ENCODE results near the gene AK8.

Gene AK8

GRCh38 chr9:132808645-132809044 is 69.4 kb downstream of the AK8 start:
- Histone ChIP-seq H3K9me3 (ENCODE audit: insufficient read depth, low read depth, low read length) (no peaks in the 10 kb centered on the region), H3K9ac (ENCODE audit: low read depth, low read length, poor library complexity, severe bottlenecking) (no peak overlapping the region), H3K4me3 (ENCODE audit: low read length, poor library complexity, severe bottlenecking) (no peak overlapping the region), H3F3A (ENCODE audit: low read depth) (no peaks in the 10 kb centered on the region), H3K79me2 (ENCODE audit: insufficient read depth, low read length) (no peaks in the 10 kb centered on the region), H3K9me2 (replicated peaks; ENCODE audit: low read depth, low read length) (no peaks in the 10 kb centered on the region), H3K4me1 (ENCODE audit: insufficient read depth, low read length, poor library complexity, severe bottlenecking) (peaks cover 13% of the 10 kb centered on the region), H3K27me3 (ENCODE audit: insufficient read depth, low read length, poor library complexity, severe bottlenecking) (no peaks in the 10 kb centered on the region), H4K20me1 (ENCODE audit: insufficient read depth, low read length, poor library complexity, severe bottlenecking) (no peaks in the 10 kb centered on the region), H2AFZ (ENCODE audit: low read length) (no peak overlapping the region), H3K36me3 (ENCODE audit: insufficient read depth, low read length) (no peaks in the 10 kb centered on the region), H3K4me2 (ENCODE audit: low read depth, low read length, poor library complexity, severe bottlenecking) (no peak overlapping the region)
- TF ChIP-seq, protein P1, sequence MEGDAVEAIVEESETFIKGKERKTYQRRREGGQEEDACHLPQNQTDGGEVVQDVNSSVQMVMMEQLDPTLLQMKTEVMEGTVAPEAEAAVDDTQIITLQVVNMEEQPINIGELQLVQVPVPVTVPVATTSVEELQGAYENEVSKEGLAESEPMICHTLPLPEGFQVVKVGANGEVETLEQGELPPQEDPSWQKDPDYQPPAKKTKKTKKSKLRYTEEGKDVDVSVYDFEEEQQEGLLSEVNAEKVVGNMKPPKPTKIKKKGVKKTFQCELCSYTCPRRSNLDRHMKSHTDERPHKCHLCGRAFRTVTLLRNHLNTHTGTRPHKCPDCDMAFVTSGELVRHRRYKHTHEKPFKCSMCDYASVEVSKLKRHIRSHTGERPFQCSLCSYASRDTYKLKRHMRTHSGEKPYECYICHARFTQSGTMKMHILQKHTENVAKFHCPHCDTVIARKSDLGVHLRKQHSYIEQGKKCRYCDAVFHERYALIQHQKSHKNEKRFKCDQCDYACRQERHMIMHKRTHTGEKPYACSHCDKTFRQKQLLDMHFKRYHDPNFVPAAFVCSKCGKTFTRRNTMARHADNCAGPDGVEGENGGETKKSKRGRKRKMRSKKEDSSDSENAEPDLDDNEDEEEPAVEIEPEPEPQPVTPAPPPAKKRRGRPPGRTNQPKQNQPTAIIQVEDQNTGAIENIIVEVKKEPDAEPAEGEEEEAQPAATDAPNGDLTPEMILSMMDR (conservative IDR thresholded peaks at IDR 0.05; ENCODE audit: low read length): no peak
- no peak for TF ChIP-seq EZH2phosphoT487 (IDR thresholded peaks at IDR 0.05; ENCODE audit: borderline replicate concordance)

DNA sequence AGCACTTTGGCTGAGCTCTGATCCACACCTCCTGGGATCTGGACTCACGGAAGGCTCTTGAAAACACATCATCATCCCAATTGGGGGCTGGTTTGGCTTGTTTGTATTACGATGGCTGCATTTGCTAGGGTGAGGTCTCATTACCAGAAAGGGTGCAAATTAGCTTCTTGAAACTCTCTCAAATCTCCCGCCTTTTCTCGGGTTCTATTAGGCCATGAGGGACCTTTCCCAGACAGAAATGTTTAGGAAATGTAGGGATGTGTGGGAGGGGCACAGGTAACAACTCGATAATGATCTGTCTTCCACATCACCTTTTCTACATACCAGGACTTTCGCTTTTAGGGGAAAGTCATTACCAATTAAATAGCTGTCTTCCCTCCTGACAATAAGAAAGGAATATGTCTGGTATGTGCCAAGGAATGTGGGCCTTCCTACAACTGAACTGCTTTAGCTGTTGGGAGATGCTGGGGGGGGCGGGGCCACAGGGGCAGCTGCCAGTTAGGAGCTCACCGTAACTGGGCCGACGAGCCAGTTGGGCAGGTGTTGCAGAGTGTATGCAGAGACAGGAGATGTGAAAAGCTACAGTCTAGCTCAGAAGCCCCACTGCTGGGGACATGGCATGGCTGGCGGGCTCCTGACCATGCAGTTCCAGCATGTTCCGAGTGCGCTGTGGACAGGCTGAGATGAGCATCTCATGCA is 71.2 kb downstream of the AK8 start:
- no peak overlapping the region for H3K4me3 ChIP-seq (ENCODE audit: low read length, poor library complexity, severe bottlenecking)
- H3F3A ChIP-seq (ENCODE audit: low read depth): no peaks in the 10 kb centered on the region
- H3K9ac ChIP-seq (ENCODE audit: low read depth, low read length, poor library complexity, severe bottlenecking): no peak overlapping the region
- TF ChIP-seq EZH2phosphoT487 (IDR thresholded peaks at IDR 0.05; ENCODE audit: borderline replicate concordance): no peak
- TF ChIP-seq, protein P1 (conservative IDR thresholded peaks at IDR 0.05; ENCODE audit: low read length): no peak
- no peaks in the 10 kb centered on the region for H3K9me2 ChIP-seq (replicated peaks; ENCODE audit: low read depth, low read length)
- H3K27me3 ChIP-seq (ENCODE audit: insufficient read depth, low read length, poor library complexity, severe bottlenecking): no peaks in the 10 kb centered on the region
- no peak overlapping the region for H3K4me2 ChIP-seq (ENCODE audit: low read depth, low read length, poor library complexity, severe bottlenecking)
- H4K20me1 ChIP-seq (ENCODE audit: insufficient read depth, low read length, poor library complexity, severe bottlenecking): no peaks in the 10 kb centered on the region
- no peaks in the 10 kb centered on the region for H3K36me3 ChIP-seq (ENCODE audit: insufficient read depth, low read length)
- H3K4me1 ChIP-seq (ENCODE audit: insufficient read depth, low read length, poor library complexity, severe bottlenecking): peaks cover 13% of the 10 kb centered on the region
- no peak overlapping the region for H2AFZ ChIP-seq (ENCODE audit: low read length)
- no peaks in the 10 kb centered on the region for H3K9me3 ChIP-seq (ENCODE audit: insufficient read depth, low read depth, low read length)
- H3K79me2 ChIP-seq (ENCODE audit: insufficient read depth, low read length): no peaks in the 10 kb centered on the region

GRCh38 chr9:132806306-132806705 is 71.8 kb downstream of the AK8 start:
- H3K9me2 ChIP-seq (replicated peaks; ENCODE audit: low read depth, low read length): no peaks in the 10 kb centered on the region
- H4K20me1 ChIP-seq (ENCODE audit: insufficient read depth, low read length, poor library complexity, severe bottlenecking): no peaks in the 10 kb centered on the region
- H3K4me1 ChIP-seq (ENCODE audit: insufficient read depth, low read length, poor library complexity, severe bottlenecking): peaks cover 13% of the 10 kb centered on the region
- no peaks in the 10 kb centered on the region for H3F3A ChIP-seq (ENCODE audit: low read depth)
- no peaks in the 10 kb centered on the region for H3K79me2 ChIP-seq (ENCODE audit: insufficient read depth, low read length)
- H3K27me3 ChIP-seq (ENCODE audit: insufficient read depth, low read length, poor library complexity, severe bottlenecking): no peaks in the 10 kb centered on the region
- H2AFZ ChIP-seq (ENCODE audit: low read length): no peak overlapping the region
- no peak for TF ChIP-seq EZH2phosphoT487 (IDR thresholded peaks at IDR 0.05; ENCODE audit: borderline replicate concordance)
- TF ChIP-seq, protein P1 (conservative IDR thresholded peaks at IDR 0.05; ENCODE audit: low read length): no peak
- H3K9me3 ChIP-seq (ENCODE audit: insufficient read depth, low read depth, low read length): no peaks in the 10 kb centered on the region
- no peaks in the 10 kb centered on the region for H3K36me3 ChIP-seq (ENCODE audit: insufficient read depth, low read length)
- no peak overlapping the region for H3K9ac ChIP-seq (ENCODE audit: low read depth, low read length, poor library complexity, severe bottlenecking)
- no peak overlapping the region for H3K4me3 ChIP-seq (ENCODE audit: low read length, poor library complexity, severe bottlenecking)
- H3K4me2 ChIP-seq (ENCODE audit: low read depth, low read length, poor library complexity, severe bottlenecking): no peak overlapping the region

All from Loucy (cell line).